ENCODE results near the gene MRPS7. TPM values are rescaled to one million over a fixed set of nuclear protein-coding genes. Genes with fewer than 3 reads are reported as not detected.

Gene MRPS7
- total and polyA plus RNA-seq, 10 of the 15 experiments (the other 5 are each of a cell fraction or from before 2014, with no cell fraction given): 88.4 to 217 (median 109) TPM

- Histone ChIP-seq H3K4me1 (ENCODE audit: control insufficient read depth, insufficient read depth, low read length) (peaks cover 9% of the 10 kb centered on the region), H3K4me3 (no peak overlapping the region), H3K79me2 (ENCODE audit: control insufficient read depth, insufficient read depth, low read length) (no peaks in the 10 kb centered on the region), H3K9ac (ENCODE audit: control insufficient read depth, insufficient read depth, low read length) (no peak overlapping the region), H3K36me3 (ENCODE audit: control insufficient read depth in 2 of 2, insufficient read depth in 2 of 2, low read length in 1 of 2) (no peaks in the 10 kb centered on the region), H4K20me1 (ENCODE audit: control insufficient read depth, insufficient read depth) (no peaks in the 10 kb centered on the region), H3K27me3 (replicated peaks in 1 of 2; ENCODE audit: control insufficient read depth in 2 of 2, insufficient read depth in 2 of 2, low read length in 1 of 2) (no peaks in the 10 kb centered on the region), H3K4me2 (ENCODE audit: control insufficient read depth, insufficient read depth) (no peak overlapping the region), H3K9me3 (replicated peaks; ENCODE audit: control insufficient read depth, insufficient read depth, low read length) (no peaks in the 10 kb centered on the region), H2AFZ (ENCODE audit: control insufficient read depth, low read depth, low read length) (no peak overlapping the region), H3K27ac (ENCODE audit: control insufficient read depth, insufficient read depth) (no peak overlapping the region)
- ATAC-seq (no peak), FAIRE-seq (no peak), DNase-seq (ENCODE audit: low read depth, low spot score) (no peak)
- 89% methylated on average over 13 of the region's 13 CpGs for WGBS (ENCODE audit: insufficient coverage, insufficient replicate concordance, low lambda C conversion rate, missing lambda C conversion rate)
- ChIA-PET RAD21 (ENCODE audit: unreplicated experiment) (no interaction called here), SMC1A (ENCODE audit: uncharacterized antibody, unreplicated experiment) (interaction anchor here (1.1 kb wide), 2 partner anchors 12 to 89 kb away, joined by 3 read pairs; no protein-coding TSS in a partner anchor), POLR2A (interaction anchor here (0.6 to 14.5 kb wide), 4 partner anchors 9 to 242 kb away, joined by 3 to 255 read pairs (median 7); no protein-coding TSS in a partner anchor), CTCF (interaction anchor here (1.0 kb wide), 1 partner anchor 38 kb away, joined by 4 read pairs; no protein-coding TSS in a partner anchor)
- in situ Hi-C loops (cut with MboI): no loop called here
- no TSS peak for BruUV-seq (replicated peaks)
- intact Hi-C loops (cut with micrococcal nuclease; ENCODE audit: unreplicated experiment): no loop called here
- no peak for TF ChIP-seq RFX5 (IDR thresholded peaks at IDR 0.05; ENCODE audit: low read depth, low read length)
- no peak for TF ChIP-seq MLLT1 (IDR thresholded peaks at IDR 0.05)
- no peak for TF ChIP-seq CHD4 (IDR thresholded peaks at IDR 0.05)
- no peak for TF ChIP-seq NKRF (conservative IDR thresholded peaks at IDR 0.05)
- no peak for TF ChIP-seq DPF2 (IDR thresholded peaks at IDR 0.05)
- no peak for TF ChIP-seq NBN (IDR thresholded peaks at IDR 0.05)
- no peak for TF ChIP-seq HDGF (IDR thresholded peaks at IDR 0.05)
- TF ChIP-seq LARP7 (IDR thresholded peaks at IDR 0.05): no peak
- TF ChIP-seq NFIC (IDR thresholded peaks at IDR 0.05; ENCODE audit: low read depth, low read length): no peak
- TF ChIP-seq IKZF1 (conservative IDR thresholded peaks at IDR 0.05): no peak
- TF ChIP-seq, protein P1, sequence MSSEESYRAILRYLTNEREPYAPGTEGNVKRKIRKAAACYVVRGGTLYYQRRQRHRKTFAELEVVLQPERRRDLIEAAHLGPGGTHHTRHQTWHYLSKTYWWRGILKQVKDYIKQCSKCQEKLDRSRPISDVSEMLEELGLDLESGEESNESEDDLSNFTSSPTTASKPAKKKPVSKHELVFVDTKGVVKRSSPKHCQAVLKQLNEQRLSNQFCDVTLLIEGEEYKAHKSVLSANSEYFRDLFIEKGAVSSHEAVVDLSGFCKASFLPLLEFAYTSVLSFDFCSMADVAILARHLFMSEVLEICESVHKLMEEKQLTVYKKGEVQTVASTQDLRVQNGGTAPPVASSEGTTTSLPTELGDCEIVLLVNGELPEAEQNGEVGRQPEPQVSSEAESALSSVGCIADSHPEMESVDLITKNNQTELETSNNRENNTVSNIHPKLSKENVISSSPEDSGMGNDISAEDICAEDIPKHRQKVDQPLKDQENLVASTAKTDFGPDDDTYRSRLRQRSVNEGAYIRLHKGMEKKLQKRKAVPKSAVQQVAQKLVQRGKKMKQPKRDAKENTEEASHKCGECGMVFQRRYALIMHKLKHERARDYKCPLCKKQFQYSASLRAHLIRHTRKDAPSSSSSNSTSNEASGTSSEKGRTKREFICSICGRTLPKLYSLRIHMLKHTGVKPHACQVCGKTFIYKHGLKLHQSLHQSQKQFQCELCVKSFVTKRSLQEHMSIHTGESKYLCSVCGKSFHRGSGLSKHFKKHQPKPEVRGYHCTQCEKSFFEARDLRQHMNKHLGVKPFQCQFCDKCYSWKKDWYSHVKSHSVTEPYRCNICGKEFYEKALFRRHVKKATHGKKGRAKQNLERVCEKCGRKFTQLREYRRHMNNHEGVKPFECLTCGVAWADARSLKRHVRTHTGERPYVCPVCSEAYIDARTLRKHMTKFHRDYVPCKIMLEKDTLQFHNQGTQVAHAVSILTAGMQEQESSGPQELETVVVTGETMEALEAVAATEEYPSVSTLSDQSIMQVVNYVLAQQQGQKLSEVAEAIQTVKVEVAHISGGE (CRISPR knock-in tag; IDR thresholded peaks at IDR 0.05): no peak
- no peak for TF ChIP-seq BRCA1 (IDR thresholded peaks at IDR 0.05; ENCODE audit: low read depth, low read length)
- no peak for TF ChIP-seq ATF2 (IDR thresholded peaks at IDR 0.05; ENCODE audit: low read length)
- no peak for TF ChIP-seq ZBTB33 (IDR thresholded peaks at IDR 0.05)
Measured at GRCh38 chr17:75307957-75308731, 46.5 kb downstream of the MRPS7 start.
